LNCAP (cell line): Measurements from ENCODE around the gene SCGB2B2.
A peak's percentile ranks its signal among the peaks of the same experiment; 100 is the strongest.

Experiments used
- CTCF ChIP-seq: fragments of 450-650 bp; IDR thresholded peaks from 2 replicates; pipeline ENCODE4 v1.5.1; 2017; ENCODE audit warnings: mild to moderate bottlenecking

Gene SCGB2B2

DNA sequence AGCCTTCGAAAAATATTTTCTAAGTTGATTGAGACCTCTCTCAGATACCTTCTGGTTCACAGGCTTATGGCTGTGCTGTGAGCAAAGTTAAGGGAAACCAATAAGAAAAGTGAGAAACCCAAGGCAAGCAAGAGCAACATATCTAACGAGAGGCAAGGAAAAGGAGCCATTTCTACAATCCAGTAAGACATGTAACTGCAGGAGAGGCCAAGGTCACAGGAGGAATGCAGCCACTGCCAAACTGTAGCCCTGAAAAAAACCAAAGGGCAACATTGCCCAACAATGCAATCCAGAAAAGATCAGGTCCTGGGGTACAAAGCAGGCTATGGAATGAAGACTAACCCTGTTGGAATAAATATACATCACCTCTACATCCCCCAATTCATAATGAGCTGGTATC lies 21.3 kb downstream of the SCGB2B2 start:
- TF ChIP-seq CTCF, result no peak

DNA sequence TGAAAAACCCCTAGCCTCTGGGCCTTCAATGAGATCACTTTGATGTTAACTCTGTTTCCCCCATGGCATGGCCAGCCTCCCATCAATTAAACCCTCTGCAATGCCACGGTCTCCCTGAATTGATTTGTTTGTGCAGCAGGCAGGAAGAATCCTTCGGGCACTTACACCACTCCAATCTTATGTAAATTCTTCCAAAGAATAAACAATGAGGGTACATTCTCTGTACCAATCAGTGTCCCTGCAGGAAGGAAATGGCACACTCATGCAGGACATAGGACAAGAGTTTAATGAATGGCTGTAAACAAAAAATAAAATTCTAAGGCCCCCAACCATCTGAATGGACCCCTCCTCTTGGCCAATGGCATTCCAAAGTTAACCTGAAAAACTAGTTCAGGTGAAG lies 22.2 kb downstream of the SCGB2B2 start:
- no peak for TF ChIP-seq CTCF

GRCh38 chr19:34651747-34652146 lies 25.2 kb downstream of the SCGB2B2 start:
- no peak for TF ChIP-seq CTCF

- TF ChIP-seq CTCF, result no peak
These were observed 26.9 kb downstream of the SCGB2B2 start for GRCh38 chr19:34649886-34650543.

DNA sequence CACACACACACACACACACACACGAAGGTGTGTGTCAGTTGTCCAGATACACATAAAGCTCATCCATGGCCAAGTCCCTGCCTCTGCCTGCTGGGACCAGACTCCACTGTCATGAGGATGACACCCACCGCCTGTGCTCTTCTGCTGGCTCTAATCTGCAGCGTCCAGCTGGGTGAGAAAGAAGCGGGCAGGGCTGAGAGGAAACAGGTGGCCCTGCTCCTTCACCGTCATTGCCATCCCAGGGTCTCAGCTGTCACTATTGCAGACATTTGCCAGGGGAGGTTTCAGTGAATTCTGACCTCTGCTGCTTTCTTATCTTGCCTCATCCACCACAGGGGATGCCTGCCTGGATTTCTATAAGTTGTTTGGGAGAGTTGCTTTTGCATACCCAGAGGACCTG lies 31.4 kb downstream of the SCGB2B2 start:
- no peak for TF ChIP-seq CTCF

DNA sequence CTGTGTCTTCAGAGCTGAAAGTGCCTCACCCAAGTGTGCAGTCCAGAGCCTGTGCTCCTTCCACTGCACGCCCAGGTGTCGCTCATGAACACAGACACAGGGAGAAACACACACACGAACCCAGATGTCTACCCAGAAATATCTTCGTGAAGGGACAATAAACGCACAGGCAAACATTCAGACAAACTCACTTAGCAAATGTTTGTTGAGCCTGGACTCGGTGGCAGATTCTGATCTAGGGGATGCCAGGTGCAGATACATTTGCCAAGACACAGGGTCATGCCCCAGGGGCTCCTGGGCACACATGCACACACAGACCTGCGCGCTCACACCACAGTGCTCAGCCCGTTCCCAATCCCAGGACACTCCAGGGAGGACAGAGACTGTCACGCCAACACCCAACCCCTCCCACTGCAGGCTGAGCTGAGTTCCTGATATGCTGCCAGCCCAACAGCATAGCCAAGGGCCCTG lies 31.9 kb downstream of the SCGB2B2 start:
- peak; percentile 23; the same call in 1 of the 2 replicates for TF ChIP-seq CTCF

GRCh38 chr19:34642241-34642640 lies 34.7 kb downstream of the SCGB2B2 start:
- no peak for TF ChIP-seq CTCF

- peak; percentile 81 for TF ChIP-seq CTCF
These were observed 37.4 kb downstream of the SCGB2B2 start for GRCh38 chr19:34639491-34640085.
